ENCODE measurements around the gene HDGF.

GRCh38 chr1:156795374-156795733 lies 43.9 kb upstream of the HDGF start:
- TF ChIP-seq SP1 (IDR thresholded peaks at IDR 0.05) = no peak
- TF ChIP-seq FOXM1 (IDR thresholded peaks at IDR 0.05; ENCODE audit: borderline replicate concordance) = no peak
- TF ChIP-seq FOXK2 (IDR thresholded peaks at IDR 0.05) = no peak
- no peak for TF ChIP-seq CTBP1 (IDR thresholded peaks at IDR 0.05; ENCODE audit: borderline replicate concordance)
- no peak for TF ChIP-seq TARDBP (IDR thresholded peaks at IDR 0.05)
- TF ChIP-seq BHLHE40 (IDR thresholded peaks at IDR 0.05; ENCODE audit: borderline replicate concordance) = no peak
- TF ChIP-seq ZNF384 (IDR thresholded peaks at IDR 0.05) = no peak
- no peak for TF ChIP-seq ARNT (IDR thresholded peaks at IDR 0.05)
- TF ChIP-seq HDGF (IDR thresholded peaks at IDR 0.05; ENCODE audit: borderline replicate concordance) = no peak
- TF ChIP-seq LEF1 (IDR thresholded peaks at IDR 0.05; ENCODE audit: borderline replicate concordance) = no peak
- no peak for TF ChIP-seq FOXA1 (IDR thresholded peaks at IDR 0.05)
- no peak for TF ChIP-seq ELF4 (IDR thresholded peaks at IDR 0.05)
